Ramos (cell line): ENCODE measurements around the gene TMEFF1.

ENCODE experiments used
- in situ Hi-C: fragments of 300-500 bp; cut with MboI; formaldehyde crosslinking; loops from one replicate; pipeline ENCODE4 v1.14.3; 2022; ENCODE audit warnings: low sequenced_read_pairs; ENCODE audit not compliant: unreplicated experiment

Gene TMEFF1

DNA sequence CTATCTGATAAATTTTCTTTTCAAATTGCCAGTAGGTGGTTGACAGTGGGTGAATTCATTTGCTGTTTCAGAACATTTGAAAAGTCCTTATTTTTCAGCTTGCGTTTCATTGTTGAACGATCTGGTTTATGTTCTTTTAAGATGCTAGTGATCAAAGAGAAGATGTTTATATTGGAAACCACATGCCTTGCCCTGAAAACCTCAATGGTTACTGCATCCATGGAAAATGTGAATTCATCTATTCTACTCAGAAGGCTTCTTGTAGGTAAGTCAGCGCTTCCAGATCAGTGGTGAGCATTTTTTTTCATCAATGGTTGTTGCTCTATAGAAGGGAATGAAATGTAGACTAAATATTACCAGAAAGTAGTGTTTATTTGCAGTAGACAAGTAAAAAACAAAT, 88.3 kb downstream of the TMEFF1 start:
- in situ Hi-C loops = no loop called here

DNA sequence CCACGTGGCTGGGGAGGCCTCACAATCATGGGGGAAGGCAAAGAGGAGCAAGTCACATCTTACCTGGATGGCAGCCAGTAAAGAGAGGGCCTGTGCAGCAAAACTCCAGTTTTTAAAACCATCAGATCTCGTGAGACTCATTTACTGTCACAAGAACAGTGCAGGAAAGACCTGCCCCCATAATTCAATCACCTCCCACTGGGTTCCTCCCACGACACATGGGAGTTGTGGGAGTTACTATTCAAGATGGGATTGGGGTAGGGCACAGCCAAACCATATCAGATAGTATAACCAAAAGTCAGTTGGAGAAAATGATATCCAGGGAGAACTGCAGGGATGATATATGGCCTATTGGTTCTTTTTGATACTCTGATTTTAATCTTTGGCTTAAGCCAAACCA, 94.9 kb downstream of the TMEFF1 start:
- in situ Hi-C loops = no loop called here

DNA sequence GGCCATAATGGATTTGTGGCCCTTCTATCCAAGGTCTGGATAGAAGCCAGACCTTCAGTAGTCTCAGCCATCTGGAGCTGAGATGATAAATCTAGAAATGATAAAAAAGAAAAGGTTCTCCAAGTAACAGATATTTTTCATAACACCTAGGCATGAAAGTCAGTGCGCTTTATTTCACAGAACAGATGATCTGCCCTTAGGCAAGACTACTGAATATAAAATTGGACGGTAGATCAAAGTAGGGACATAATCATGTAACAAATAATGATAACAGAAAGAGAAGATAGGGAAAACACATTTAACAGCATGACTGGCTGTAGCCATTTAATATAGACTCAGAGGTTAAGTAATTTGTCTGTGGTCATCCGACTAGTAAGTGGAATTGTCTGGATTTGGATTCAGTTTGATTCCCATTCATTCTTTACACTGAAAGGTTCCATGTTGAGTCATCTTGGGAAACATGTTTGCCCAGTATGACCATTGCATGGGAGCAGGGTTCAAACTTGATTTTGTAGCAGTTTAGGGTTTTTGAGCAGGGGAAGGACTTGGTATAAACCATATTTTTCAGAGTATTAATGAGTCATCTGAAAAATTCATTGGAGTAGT, 100.8 kb downstream of the TMEFF1 start:
- in situ Hi-C loops = no loop called here

DNA sequence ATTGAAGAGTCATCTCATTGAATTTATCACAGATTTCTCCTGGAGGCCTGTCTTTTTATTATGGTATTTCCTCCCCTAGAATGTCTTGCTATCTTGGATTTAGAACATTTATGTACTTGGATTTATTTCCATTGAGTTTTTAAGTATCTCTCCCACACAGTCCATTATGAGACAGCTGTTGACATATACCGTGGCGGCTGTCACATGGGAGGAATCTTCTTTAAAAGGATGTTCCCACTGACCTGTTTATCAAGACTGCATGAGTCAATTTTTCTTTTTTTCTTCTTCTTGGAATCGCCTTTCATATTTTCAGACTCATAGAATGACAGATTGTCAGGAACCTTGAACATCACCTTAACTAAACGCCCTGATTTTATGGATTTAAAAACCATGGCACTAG, 102.1 kb downstream of the TMEFF1 start:
- in situ Hi-C loops = loop anchor here (25.0 kb wide), 1 partner anchor 1388 kb away; no protein-coding TSS in a partner anchor

DNA sequence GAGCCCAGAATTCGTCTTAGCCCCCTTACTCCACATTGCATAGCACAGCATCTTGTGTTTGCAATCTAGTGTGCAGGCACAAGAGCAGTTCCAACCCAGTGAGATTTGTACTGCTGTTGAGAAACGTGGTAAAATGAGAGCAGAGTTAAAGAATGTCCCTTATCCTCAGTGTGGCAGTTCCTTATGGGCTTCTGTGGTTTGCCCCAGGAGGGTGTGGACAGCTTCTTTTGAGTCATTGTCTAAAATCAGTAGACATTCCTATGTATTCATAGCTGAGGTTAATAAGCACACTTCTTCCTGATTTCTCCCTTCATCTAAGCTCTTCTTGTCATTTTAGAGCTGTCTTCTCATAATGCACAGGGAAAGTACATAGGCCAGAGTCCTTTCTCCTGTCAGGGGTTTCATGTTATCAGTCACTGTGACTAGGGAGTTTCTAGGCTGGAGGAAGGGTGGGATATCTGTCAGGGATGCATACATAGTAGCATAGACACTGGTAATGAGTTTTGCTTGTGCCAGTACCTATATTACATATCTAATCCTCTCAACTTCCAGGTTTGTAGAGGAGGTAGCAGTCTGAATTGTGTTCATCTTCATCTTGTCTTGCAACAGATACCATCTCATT, 102.9 kb downstream of the TMEFF1 start:
- in situ Hi-C loops = loop anchor here (25.0 kb wide), 1 partner anchor 1389 kb away; no protein-coding TSS in a partner anchor

DNA sequence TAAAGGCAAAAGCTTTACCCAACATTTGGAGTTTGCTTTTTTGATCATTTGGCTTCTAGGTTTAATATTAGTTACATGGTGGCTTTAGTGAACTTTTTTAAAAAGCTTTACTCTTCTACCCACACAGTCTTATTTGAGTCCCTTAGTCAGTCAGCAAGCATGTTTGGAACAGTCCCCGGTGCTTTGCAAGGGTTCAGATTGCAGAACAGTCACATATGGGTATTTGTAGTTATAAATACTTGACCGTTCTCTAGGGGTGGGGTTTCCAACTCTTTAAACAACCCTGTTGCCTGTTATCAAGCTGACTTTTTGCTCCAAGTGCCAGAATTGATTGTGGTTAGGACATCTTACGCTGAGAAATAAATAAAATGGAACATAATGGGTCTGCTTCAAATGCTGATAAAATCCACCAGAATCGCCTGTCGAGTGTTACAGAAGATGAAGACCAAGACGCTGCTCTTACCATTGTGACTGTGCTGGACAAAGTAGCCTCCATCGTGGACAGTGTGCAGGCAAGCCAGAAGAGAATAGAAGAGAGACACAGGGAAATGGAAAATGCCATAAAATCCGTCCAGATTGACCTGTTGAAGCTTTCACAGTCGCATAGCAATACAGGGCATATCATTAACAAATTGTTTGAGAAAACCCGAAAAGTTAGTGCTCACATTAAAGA, 105.0 kb downstream of the TMEFF1 start, which contains the start of gene CAVIN4:
Gene CAVIN4, plus strand, starts transcription at position 304 of the 673 bp plus-strand sequence. Its CDS starts 65 bp downstream, at position 369.
- in situ Hi-C loops = loop anchor here (25.0 kb wide), 1 partner anchor 1391 kb away; no protein-coding TSS in a partner anchor

DNA sequence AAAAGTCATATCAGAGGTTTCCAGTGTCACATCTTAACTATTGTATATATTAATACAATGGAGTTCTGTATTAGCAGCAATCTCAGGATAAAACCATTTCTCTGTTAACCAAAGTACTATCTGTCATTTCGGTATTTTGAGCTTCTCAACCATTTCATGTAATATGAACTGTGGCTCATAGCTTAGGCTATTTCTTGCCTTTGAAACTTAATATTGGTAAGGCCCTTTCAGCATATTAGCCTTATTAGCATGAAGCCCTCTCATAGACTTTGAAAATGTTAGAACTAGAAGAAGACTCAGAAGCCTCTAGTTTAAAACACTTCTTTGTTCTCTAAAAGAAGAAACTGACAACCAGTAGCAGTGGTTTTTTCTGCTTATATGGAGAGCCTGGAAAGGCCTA, 105.7 kb downstream of the TMEFF1 start:
- in situ Hi-C loops = loop anchor here (25.0 kb wide), 1 partner anchor 1391 kb away; no protein-coding TSS in a partner anchor

DNA sequence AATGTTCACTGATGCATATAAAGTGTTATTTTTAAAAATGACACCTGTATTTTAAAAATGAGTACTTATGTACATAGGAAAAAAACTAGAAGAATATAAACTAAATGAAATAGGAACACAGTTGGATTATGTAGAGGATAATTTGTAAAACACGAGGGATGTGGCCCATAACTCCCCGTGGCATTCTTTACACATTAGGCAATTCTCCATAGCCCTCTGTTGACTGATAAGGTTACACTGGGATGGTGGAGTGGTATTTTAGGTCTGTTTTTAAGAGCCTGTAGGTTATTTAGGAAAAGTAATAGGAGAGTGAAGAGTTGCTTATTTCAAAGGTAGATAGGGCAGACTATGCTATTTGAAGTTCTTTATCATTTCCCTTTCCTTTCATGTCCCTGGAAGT, 106.7 kb downstream of the TMEFF1 start:
- in situ Hi-C loops = loop anchor here (25.0 kb wide), 1 partner anchor 1392 kb away; no protein-coding TSS in a partner anchor

DNA sequence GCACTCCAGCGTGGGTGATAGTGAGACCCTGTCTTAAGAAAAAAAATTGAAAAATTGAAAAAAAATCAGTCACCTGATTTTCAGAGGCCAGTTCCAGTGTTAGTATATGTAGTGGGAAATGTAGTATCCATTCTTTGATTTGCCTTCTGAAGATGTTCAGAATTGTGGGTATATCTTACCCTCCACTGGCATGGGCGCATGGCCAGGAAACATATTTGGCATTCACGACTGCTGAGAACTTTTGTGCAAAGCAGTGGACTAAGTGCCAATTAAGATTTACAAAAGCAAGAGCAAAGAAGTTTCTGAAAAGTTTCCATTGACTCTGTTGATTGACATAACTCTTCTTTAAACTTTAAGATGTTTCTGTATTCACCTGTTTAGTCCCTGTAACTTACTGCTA, 107.3 kb downstream of the TMEFF1 start:
- in situ Hi-C loops = loop anchor here (25.0 kb wide), 1 partner anchor 1393 kb away; no protein-coding TSS in a partner anchor

DNA sequence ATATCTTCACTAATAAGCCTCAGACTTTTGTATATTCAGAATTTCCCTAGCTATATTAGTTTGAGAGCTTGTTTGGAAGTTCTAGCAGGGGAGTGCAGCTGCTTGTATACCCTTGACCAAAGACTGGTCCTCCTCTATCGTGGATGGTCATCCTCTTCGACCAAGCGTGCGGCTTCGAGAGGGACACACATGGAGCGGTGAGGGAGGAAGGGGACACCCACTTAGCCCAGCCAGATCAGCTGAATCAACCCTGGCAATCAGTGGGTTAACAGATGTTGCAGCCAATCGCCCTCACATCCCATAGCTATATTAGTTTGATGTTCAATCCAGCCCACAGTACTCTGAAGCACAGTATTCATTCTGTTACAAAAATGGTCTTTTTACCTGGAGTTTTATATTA, 108.1 kb downstream of the TMEFF1 start:
- in situ Hi-C loops = loop anchor here (25.0 kb wide), 1 partner anchor 1394 kb away; no protein-coding TSS in a partner anchor

DNA sequence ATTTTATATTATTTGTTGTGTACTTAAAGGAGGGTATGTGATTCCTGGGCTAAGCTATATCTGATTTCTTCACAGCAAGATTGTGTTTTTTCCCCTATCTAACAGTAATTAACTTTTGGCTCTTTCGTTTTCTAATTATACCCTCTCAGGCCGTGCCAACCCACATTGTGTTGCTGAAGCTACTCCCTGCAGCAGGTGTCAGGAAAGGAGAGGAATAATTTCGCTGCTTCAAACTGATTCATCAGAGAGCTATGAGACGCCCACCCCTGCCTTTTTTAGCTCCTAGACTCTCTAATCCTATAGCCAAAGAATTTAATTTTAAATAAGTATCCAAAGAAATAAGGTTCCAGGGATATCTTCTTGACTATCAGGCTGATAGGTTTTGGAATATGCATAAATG, 108.7 kb downstream of the TMEFF1 start:
- in situ Hi-C loops = loop anchor here (25.0 kb wide), 1 partner anchor 1394 kb away; no protein-coding TSS in a partner anchor

DNA sequence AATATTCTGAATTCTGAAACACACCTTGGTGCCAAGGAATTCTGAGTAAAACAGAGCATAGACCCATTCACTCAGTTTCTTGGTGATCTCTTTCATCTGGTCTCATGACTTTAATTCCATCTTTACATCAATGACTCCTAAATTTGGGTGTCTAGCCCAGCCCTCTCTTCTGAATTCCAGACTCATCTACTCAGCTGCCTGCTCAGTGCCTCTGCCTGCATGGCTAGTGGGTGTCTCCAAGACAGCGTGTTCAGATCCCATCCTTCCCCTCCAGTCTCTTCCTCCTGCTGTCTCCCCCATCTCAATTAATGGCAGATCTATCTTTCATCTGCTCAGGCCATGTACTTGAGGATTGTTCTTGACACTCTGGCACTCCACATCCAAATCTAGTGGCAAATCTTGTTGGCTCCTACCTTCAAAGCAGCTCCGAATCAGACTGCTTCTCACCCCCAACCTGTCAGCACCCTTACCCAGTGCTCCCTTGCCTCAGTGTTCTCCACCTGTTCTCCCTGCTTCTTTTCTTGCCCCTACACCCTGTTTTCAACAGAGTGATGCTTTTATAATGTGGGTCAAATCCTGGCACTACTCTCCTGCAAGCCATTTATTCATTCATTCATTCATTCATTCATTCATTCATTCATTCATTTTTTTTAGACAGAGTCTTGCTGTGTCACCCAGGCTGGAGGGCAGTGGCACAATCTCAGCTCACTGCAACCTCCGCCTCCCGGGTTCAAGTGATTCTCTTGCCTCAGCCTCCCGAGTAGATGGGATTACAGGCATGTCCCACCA, 110.3 kb downstream of the TMEFF1 start:
- in situ Hi-C loops = loop anchor here (25.0 kb wide), 1 partner anchor 1396 kb away; no protein-coding TSS in a partner anchor

DNA sequence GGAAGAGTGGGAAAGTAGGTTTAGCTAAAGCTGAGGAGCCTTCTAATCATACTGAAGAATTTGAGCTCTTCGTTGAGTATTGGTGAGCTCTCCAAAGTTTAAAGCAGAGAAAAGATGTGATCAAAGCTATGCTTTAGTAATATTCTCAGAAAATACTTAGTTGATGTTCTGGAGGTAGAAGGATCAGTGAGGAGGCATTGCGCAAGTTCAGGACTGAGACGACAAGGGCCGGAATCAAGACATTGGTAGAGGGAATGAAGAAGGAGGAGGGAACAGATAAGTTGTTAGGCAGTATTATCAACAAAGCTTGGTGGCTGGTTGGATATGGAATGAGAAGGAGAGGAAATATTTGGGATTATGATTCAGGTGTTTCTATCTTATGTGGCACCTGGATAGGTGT, 112.0 kb downstream of the TMEFF1 start:
- in situ Hi-C loops = loop anchor here (25.0 kb wide), 1 partner anchor 1398 kb away; no protein-coding TSS in a partner anchor

DNA sequence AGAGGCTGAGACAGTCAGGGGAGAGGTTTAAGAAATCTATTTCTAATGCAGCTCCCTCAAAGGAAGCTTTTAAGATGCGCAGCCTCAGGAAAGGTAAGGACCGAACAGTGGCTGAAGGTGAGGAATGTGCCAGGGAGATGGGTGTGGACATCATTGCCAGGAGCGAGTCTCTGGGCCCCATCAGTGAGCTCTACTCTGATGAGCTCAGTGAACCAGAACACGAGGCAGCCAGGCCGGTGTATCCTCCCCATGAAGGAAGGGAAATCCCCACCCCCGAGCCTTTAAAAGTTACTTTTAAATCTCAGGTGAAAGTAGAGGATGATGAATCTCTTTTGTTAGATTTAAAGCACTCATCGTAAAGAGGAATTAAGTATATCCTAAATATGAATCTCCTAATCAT, 113.1 kb downstream of the TMEFF1 start:
- in situ Hi-C loops = loop anchor here (25.0 kb wide), 1 partner anchor 1399 kb away; no protein-coding TSS in a partner anchor

DNA sequence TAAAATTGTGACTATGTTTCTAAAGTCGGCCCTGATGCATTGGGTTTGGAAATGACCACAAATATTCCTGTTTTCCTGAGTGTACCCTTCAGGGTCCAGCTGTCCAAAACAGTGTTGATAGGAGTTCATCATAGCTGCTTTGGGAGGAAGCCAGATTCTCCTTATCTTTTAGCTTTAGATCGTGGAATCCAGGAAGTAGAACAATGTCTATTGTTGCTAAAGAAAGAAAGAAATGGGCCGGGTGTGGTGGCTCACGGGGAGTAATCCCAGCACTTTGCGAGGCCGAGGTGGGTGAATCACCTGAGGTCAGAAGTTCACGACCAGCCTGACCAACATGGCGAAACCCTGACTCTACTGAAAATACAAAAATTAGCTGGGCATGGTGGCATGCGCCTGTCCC, 114.4 kb downstream of the TMEFF1 start:
- in situ Hi-C loops = loop anchor here (25.0 kb wide), 1 partner anchor 1400 kb away; no protein-coding TSS in a partner anchor

DNA sequence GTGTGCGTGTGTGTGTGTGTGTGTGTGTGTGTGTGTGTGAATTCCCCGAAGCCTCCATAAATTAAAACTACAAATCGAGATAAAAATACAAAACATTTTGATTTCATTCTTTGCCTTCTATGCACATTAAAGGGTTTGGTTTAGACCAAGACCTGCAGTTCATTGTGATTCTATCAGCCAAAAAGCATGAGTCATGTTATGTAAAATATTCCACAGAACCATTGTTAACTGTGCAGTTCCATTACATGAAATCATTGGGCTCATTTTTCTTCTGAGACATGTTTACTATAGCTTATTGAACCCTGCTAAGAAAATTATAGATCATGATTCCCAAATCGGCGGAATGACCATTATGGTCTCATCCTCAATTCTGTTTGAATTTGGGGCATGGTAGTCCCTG, 116.6 kb downstream of the TMEFF1 start:
- in situ Hi-C loops = loop anchor here (25.0 kb wide), 1 partner anchor 1402 kb away; no protein-coding TSS in a partner anchor

DNA sequence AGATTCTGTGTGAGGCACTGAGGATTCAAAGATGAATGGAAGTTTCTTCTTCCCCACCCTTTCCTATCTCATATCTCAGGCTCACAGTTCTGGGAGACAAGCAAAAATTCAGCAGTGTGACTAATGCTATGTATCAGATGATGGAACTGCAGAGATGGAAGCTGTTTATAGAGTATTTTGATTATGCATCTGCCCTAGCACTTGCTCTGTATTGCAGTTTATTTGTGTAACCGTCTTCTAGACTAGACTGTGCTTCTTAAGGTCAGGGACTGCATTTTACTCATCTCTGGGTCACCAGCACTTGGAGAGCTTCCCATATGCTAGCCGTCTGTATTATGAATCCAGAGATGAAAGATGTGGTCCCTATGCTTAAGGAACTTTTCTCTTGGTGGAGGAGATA, 117.5 kb downstream of the TMEFF1 start:
- in situ Hi-C loops = loop anchor here (25.0 kb wide), 1 partner anchor 1403 kb away; no protein-coding TSS in a partner anchor

DNA sequence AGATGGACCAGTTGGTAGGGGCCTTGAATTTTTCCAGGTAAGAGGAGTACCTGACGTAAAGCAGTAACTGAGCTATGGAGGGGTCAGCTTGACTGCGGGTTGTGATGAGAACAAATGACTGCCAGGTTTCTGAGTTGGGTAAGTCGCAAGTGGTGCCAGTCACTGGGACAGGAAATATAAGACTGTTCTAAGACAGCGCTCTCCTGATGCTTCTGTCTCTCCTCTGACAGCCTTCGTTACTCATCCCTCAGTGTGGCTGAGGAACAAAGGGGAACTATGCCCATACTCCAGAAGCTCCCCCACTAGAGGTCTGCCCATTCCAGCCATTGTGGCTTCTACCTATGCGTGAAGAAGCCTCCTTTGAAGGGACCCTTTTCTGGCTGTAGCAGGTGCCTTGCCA, 118.2 kb downstream of the TMEFF1 start:
- in situ Hi-C loops = loop anchor here (25.0 kb wide), 1 partner anchor 1404 kb away; no protein-coding TSS in a partner anchor

DNA sequence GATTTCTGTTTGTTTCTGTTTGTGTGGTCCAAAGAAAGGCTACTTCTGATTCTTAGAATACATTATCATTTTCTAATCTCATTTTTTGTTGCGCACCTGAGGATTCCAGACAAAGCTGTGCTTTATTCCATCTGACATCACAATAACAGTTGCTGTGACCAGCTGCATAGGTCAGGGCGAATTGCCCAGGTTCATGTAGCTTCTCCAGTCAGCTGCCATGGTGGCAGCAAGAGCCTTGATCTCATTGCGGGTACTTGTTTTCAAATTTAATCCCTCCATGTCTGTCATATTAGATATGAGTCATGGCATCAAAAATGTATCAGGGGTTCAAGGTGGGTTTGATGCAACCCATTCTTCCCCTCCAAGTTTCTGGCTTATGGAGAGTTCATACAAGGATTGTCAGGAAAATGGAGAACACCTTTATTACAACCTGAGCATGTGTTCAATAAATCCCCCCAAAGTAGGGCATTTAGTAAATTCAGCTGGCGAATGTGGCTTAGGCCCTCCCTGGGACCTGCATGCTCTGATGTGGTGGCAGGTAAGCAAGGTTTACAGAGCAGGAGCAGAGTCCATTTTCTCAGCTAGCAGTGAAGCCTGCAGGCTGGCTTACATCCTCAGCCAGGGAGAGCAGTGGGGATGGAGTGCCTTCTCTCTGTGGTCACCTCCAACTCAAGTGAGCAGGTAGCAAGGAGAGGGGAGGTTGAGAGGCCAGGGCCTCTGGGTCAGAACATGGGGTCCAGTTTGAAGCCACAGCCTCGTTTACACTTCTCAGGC, 118.9 kb downstream of the TMEFF1 start:
- in situ Hi-C loops = loop anchor here (25.0 kb wide), 1 partner anchor 1405 kb away; no protein-coding TSS in a partner anchor
